Dendritic cell treated with granulocyte-macrophage colony-stimulating factor and Interleukin-4, amounts not matched to agents 40 ng/mL and 50 ng/mL, for 4 days (primary cell): Measurements from ENCODE around the gene ZNF609.

ENCODE experiments used
- H3K27ac Mint-ChIP-seq: one replicate; pipeline ENCODE4 v1.8.0; 2022; ENCODE audit warnings: mild to moderate bottlenecking, mixed read lengths
- H3K27me3 Mint-ChIP-seq: one replicate; pipeline ENCODE4 v1.8.0; 2022; ENCODE audit warnings: mild to moderate bottlenecking, mixed read lengths
- H3K36me3 Mint-ChIP-seq: one replicate; pipeline ENCODE4 v1.8.0; 2022; ENCODE audit warnings: low read depth, mixed read lengths
- H3K4me1 Mint-ChIP-seq: one replicate; pipeline ENCODE4 v1.8.0; 2022; ENCODE audit warnings: low read depth, mixed read lengths
- H3K4me3 Mint-ChIP-seq: one replicate; pipeline ENCODE4 v1.8.0; 2022; ENCODE audit warnings: mild to moderate bottlenecking, moderate library complexity, mixed read lengths
- H3K9me3 Mint-ChIP-seq: one replicate; pipeline ENCODE4 v1.8.0; 2022; ENCODE audit warnings: mixed read lengths
- intact Hi-C: fragments of 100-400 bp; cut with micrococcal nuclease; formaldehyde crosslinking; loops from one replicate; pipeline ENCODE4 v1.15.0; 2022

ZNF609 gene

DNA sequence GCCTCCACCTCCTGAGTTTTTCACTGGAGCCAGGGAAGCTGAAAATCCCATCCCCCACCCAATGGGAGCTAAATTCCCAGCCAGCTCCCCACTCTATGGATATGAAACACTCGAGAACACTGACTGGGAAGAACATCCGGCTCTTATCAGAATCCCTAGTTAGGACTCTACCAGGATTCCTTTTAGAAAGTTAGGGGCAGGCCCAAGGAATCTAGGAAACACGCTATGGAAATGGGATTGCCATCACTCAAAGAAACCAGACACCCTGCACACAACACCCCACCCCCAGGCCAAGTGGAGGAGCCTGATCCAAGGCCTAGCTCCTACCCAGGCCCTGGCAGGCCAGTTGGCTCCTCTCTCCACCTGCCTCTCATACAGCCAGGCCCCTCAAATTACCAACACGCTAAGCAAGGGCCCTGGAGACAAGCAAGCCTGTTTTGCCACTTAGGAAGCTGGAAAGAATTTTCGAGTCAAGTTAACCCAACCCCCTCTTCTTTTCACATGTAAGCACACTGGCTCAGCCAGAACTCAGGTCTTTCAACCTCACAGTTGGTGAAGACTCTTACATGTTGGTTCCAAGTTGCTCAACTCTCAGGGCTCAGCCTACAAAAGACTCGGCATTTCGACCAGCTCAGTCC, 239.5 kb downstream of the ZNF609 start:
- Mint-ChIP-seq H3K9me3 (no peaks in the 10 kb centered on the region), H3K4me3 (peak overlapping the region; percentile 85), H3K27ac (peak overlapping the region; percentile 80), H3K4me1 (peaks cover 80% of the 10 kb centered on the region), H3K36me3 (peaks cover 61% of the 10 kb centered on the region), H3K27me3 (no peaks in the 10 kb centered on the region)
- intact Hi-C loops: no loop called here

- H3K4me1 Mint-ChIP-seq: peaks cover 73% of the 10 kb centered on the region
- intact Hi-C loops: no loop called here
- peak overlapping the region; percentile 85 for H3K4me3 Mint-ChIP-seq
- H3K27me3 Mint-ChIP-seq: no peaks in the 10 kb centered on the region
- peaks cover 61% of the 10 kb centered on the region for H3K36me3 Mint-ChIP-seq
- peak overlapping the region; percentile 80 for H3K27ac Mint-ChIP-seq
- no peaks in the 10 kb centered on the region for H3K9me3 Mint-ChIP-seq
These were observed 240.7 kb downstream of the ZNF609 start for GRCh38 chr15:64701051-64701450.

- H3K4me3 Mint-ChIP-seq: peak overlapping the region; percentile 85
- intact Hi-C loops: no loop called here
- peaks cover 55% of the 10 kb centered on the region for H3K36me3 Mint-ChIP-seq
- no peaks in the 10 kb centered on the region for H3K9me3 Mint-ChIP-seq
- H3K27me3 Mint-ChIP-seq: no peaks in the 10 kb centered on the region
- H3K4me1 Mint-ChIP-seq: peaks cover 73% of the 10 kb centered on the region
- H3K27ac Mint-ChIP-seq: peak overlapping the region; percentile 80
These were observed 241.3 kb downstream of the ZNF609 start for GRCh38 chr15:64701482-64702184.

DNA sequence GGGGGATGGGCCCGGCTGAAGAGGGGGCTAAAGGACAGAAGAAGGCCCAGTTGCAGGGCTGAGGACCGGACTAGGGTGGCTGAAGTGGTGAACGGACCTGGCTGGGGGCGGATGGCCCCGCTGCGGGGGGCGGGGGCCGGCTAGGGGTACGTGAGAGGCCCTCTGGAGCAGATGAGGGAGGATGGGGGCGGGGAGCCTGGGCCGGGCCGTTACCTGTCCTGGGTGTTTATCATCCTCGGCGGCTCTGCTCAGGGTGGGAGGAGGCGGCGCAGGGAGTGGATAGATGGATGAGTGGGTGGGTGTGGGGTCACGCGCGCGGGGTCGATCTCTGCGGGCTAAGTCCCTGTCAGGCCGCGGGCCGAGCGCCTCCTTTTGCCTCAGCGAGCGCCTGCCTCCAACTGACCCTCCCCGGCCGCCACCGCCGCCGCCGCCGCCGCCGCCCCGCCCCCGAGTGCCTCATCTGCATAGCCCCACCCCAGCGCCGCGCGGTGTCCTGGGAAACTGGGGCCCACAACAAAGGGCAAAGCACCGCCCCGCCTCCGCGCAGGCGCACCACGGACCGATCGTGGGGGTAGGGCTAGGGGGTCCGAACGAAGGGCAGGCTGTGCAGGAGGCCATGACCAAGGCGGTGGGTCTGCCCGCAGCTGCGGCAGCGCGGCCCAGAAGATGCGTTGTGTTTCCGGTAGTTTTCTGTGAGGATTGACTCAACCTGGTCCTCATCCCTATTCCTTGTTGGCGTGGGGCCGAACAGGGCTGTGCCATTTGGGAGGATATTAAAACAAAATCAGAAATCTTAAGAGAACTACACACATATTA, 242.6 kb downstream of the ZNF609 start:
- Mint-ChIP-seq H3K4me1 (peaks cover 61% of the 10 kb centered on the region), H3K27ac (peak overlapping the region; percentile 80), H3K36me3 (peaks cover 49% of the 10 kb centered on the region), H3K9me3 (no peaks in the 10 kb centered on the region), H3K27me3 (no peaks in the 10 kb centered on the region), H3K4me3 (peak overlapping the region; percentile 85)
- intact Hi-C loops: no loop called here

- Mint-ChIP-seq H3K4me1 (peaks cover 55% of the 10 kb centered on the region), H3K27me3 (no peaks in the 10 kb centered on the region), H3K9me3 (no peaks in the 10 kb centered on the region), H3K27ac (peak overlapping the region; percentile 80), H3K4me3 (peak overlapping the region; percentile 85), H3K36me3 (peaks cover 47% of the 10 kb centered on the region)
- intact Hi-C loops: no loop called here
These were observed 243.2 kb downstream of the ZNF609 start for GRCh38 chr15:64703632-64703959.

DNA sequence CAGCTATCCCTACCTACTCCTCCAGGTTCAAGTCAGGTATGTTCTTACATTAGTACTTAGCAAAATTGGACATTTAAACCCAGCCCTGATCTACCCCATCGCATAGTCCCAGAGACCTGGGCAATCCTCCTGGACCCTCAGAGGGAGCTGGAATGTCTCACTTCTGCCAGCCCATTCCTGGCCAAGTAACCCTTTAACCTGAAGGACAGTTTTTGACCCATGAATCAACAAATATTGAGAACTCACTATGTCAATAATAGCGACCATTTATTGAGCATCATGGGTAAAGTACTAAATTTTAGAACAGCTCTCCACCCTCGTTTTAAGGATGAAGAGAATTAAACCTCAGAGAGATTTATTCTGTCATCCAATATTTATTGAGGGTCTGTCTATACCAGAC, 244.6 kb downstream of the ZNF609 start:
- Mint-ChIP-seq H3K9me3 (no peaks in the 10 kb centered on the region), H3K27me3 (no peaks in the 10 kb centered on the region), H3K27ac (no peak overlapping the region), H3K4me1 (peaks cover 41% of the 10 kb centered on the region), H3K4me3 (no peak overlapping the region), H3K36me3 (peaks cover 33% of the 10 kb centered on the region)
- intact Hi-C loops: no loop called here

GRCh38 chr15:64706011-64706911, 245.9 kb downstream of the ZNF609 start:
- intact Hi-C loops: no loop called here
- Mint-ChIP-seq H3K9me3 (no peaks in the 10 kb centered on the region), H3K36me3 (peaks cover 20% of the 10 kb centered on the region), H3K4me3 (no peak overlapping the region), H3K27ac (peak overlapping the region; percentile 0), H3K4me1 (peaks cover 36% of the 10 kb centered on the region), H3K27me3 (no peaks in the 10 kb centered on the region)

DNA sequence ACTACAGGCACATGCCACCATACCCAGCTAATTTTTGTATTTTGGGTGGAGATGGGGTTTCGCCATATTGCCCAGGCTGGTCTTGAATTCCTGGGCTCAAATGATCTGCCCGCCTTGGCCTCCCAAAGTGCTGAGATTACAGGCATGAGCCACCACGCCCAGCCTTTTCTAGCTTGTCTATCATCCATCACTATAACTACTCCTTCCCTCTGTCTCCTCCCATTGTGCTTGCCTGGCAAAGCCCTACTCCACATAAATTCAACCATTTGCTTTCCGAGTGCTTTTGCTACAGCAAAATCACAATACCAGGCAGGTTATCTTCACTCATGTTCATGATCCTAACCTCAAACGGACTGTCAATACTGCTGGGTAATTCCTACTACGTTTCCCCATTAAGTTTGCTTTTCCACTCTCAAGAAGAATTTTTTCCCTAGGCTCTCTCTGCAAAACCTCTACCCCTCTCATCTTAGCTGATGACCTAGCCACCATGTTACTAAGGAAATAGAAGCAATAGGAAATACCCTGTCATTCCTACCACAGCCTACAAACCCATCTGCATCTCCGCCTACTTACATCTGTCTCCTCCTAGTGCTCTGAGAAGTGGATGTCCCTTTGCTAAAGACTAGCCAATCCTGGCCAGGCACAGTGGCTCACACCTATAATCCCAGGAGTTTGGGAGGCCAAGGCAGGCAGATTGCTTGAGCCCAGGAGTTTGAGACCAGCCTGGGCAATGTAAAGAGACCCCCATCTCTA, 250.5 kb downstream of the ZNF609 start:
- no peaks in the 10 kb centered on the region for H3K27me3 Mint-ChIP-seq
- peaks cover 23% of the 10 kb centered on the region for H3K4me1 Mint-ChIP-seq
- H3K4me3 Mint-ChIP-seq: no peak overlapping the region
- H3K27ac Mint-ChIP-seq: peak overlapping the region; percentile 5
- H3K36me3 Mint-ChIP-seq: no peaks in the 10 kb centered on the region
- H3K9me3 Mint-ChIP-seq: no peaks in the 10 kb centered on the region
- intact Hi-C loops: no loop called here

DNA sequence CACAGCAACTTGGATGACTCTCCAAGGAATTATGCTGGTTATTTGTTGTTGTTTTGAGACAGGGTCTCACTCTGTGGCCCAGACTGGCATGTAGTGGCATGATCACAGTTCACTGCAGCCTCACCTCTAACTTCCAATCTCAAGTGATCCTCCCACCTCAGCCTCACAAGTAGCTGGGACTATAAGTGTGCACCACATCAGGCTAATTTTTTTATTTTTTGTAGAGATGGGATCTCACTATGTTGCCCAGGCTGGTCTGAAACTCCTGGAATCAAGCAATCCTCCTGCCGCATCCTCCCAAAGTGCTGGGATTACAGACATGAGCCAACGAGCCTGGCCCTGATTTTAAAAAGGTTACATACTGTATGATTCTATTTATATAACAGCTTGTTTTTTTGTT, 252.0 kb downstream of the ZNF609 start:
- Mint-ChIP-seq H3K9me3 (no peaks in the 10 kb centered on the region), H3K36me3 (no peaks in the 10 kb centered on the region), H3K27ac (no peak overlapping the region), H3K4me1 (peaks cover 13% of the 10 kb centered on the region), H3K4me3 (no peak overlapping the region), H3K27me3 (no peaks in the 10 kb centered on the region)
- intact Hi-C loops: no loop called here

DNA sequence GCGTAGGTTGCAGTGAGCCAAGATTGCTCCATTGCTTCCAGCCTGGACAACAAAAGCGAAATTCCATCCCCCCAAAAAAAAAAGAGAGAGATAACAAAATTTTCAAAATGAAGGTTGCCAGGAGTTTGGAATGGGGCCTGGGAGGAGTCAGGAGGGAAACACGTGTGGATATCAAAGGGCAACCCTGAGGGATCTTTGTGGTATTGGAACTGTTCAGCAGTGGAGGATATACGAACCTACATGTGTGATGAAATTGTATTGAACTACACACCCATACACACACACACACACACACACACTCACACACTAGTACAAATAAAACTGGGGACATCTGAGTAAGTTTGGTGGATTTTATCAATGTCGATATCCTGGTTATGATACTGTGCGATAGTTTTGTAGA, 253.2 kb downstream of the ZNF609 start:
- intact Hi-C loops: no loop called here
- Mint-ChIP-seq H3K4me1 (peaks cover 25% of the 10 kb centered on the region), H3K9me3 (no peaks in the 10 kb centered on the region), H3K27ac (peak overlapping the region; percentile 6), H3K36me3 (no peaks in the 10 kb centered on the region), H3K4me3 (no peak overlapping the region), H3K27me3 (no peaks in the 10 kb centered on the region)

- Mint-ChIP-seq H3K4me3 (no peak overlapping the region), H3K27me3 (no peaks in the 10 kb centered on the region), H3K27ac (no peak overlapping the region), H3K36me3 (no peaks in the 10 kb centered on the region), H3K9me3 (no peaks in the 10 kb centered on the region), H3K4me1 (peaks cover 21% of the 10 kb centered on the region)
- intact Hi-C loops: no loop called here
These were observed 256.1 kb downstream of the ZNF609 start for GRCh38 chr15:64716452-64716851.

- intact Hi-C loops: no loop called here
These were observed 256.8 kb downstream of the ZNF609 start for GRCh38 chr15:64717130-64717529.

More at GRCh38 chr15:64717130-64717529, 256.8 kb downstream of the ZNF609 start:
- Mint-ChIP-seq H3K27me3 (no peaks in the 10 kb centered on the region), H3K4me1 (peaks cover 17% of the 10 kb centered on the region), H3K36me3 (no peaks in the 10 kb centered on the region), H3K27ac (no peak overlapping the region), H3K4me3 (no peak overlapping the region), H3K9me3 (no peaks in the 10 kb centered on the region)
